Cardiac fibroblast (primary cell): ENCODE results near the gene NRSN2.

ENCODE experiments used
- DNase-seq, 2 donors: peaks; one replicate each; pipeline versions ENCODE4 v3.0.0 to v3.0.0-alpha.2; 2010; ENCODE audit warnings: low read depth in 2 of 2
- H3K4me3 ChIP-seq, 2 donors: replicated peaks in 1 of 2; 1 replicate in 1 of 2; 2 replicates in 1 of 2; pipeline ENCODE4 v1.5.1; 2011; ENCODE audit warnings: low read depth in 2 of 2, low read length in 2 of 2, mild to moderate bottlenecking in 2 of 2, moderate library complexity in 1 of 2
- TF ChIP-seq, protein P1 (sequence below): IDR thresholded peaks from one replicate; pipeline ENCODE4 v1.5.1; 2011; ENCODE audit warnings: low read depth, mild to moderate bottlenecking, low read length, inconsistent platforms

NRSN2 gene

DNA sequence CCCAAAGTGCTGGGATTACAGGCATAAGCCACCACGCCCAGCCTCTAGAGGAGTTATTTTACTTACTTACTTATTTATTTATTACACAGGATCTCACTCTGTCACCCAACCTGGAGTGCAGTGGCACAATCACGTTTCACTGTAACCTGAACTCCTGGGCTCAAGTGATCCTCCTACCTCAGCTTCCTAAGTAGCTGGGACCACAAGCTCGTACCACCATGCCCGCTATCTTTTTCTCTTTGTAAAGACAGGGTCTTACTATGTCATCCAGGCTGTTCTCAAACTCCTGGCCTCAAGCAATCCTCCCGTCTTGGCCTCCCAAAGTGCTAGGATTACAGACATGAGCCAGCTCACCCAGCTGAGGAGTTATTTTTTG is 32.0 kb downstream of the NRSN2 start:
- TF ChIP-seq, protein P1, sequence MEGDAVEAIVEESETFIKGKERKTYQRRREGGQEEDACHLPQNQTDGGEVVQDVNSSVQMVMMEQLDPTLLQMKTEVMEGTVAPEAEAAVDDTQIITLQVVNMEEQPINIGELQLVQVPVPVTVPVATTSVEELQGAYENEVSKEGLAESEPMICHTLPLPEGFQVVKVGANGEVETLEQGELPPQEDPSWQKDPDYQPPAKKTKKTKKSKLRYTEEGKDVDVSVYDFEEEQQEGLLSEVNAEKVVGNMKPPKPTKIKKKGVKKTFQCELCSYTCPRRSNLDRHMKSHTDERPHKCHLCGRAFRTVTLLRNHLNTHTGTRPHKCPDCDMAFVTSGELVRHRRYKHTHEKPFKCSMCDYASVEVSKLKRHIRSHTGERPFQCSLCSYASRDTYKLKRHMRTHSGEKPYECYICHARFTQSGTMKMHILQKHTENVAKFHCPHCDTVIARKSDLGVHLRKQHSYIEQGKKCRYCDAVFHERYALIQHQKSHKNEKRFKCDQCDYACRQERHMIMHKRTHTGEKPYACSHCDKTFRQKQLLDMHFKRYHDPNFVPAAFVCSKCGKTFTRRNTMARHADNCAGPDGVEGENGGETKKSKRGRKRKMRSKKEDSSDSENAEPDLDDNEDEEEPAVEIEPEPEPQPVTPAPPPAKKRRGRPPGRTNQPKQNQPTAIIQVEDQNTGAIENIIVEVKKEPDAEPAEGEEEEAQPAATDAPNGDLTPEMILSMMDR, result no peak
- H3K4me3 ChIP-seq, result no peak overlapping the region
- DNase-seq, result no peak

DNA sequence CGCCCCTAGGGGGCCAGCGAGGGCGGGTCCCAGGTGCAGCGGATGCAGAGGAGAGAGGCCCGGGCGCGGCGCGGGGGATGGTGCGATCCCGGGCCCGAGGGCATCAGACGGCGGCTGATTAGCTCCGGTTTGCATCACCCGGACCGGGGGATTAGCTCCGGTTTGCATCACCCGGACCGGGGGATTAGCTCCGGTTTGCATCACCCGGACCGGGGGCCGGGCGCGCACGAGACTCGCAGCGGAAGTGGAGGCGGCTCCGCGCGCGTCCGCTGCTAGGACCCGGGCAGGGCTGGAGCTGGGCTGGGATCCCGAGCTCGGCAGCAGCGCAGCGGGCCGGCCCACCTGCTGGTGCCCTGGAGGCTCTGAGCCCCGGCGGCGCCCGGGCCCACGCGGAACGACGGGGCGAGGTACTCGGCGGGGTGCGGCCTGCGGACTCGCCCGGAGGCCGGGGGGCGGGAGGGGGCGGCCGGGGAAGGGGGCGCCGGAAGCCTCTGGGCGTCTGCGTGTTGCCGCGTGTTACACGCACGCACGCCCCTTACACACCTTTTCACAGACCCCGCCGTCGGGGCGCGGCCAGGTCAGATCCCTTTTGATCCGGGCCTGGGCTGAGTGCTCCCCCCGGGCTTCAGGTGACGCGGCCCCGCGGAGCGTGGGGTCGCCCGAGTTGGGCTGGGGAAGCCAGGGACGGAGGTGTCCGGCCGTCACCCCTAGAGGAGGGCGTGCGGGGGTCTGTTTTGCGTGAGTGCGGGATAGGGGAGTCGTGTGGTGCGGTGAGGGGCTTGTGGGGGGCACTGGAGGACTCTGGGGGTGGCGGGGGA is 34.1 kb downstream of the NRSN2 start:
- TF ChIP-seq, protein P1, result no peak
- peak; percentile 61 to 75 for DNase-seq
- peak overlapping the region; percentile 83 to 91 for H3K4me3 ChIP-seq

DNA sequence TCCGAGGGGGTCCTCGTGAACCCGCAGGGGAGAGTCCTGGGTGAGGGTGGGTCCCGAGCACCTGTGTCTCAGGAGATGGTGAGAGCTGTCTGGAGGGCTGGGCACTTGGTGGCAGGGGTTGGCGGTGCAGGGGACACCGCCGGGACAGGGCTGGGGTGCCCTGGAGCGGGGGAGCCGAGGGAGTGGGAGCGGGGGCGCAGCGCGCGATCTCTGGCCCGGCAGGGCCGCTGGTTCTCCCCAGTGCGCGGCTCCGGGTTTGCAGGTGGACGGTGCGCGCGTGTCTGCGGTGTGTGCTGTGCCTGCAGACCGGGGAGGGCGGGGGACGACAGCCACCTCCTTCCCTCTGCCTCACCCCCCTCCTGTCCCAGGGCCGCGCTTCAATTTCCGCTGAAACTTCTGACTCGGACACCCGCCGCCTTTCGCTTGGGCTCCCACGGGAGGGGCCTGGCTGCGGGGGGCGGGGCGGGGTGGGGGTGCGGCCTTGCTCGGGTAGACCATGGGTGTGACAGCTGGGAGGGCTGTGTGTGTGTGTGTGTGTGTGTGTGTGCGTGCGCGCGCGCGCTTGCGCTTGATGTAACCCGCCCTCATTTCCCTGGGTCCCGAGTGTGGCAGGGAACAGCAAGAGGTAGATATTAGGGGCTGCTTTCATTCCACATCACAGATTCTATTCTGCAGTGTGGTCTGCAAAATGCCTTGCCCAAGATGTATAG is 34.8 kb downstream of the NRSN2 start:
- TF ChIP-seq, protein P1, result no peak

DNA sequence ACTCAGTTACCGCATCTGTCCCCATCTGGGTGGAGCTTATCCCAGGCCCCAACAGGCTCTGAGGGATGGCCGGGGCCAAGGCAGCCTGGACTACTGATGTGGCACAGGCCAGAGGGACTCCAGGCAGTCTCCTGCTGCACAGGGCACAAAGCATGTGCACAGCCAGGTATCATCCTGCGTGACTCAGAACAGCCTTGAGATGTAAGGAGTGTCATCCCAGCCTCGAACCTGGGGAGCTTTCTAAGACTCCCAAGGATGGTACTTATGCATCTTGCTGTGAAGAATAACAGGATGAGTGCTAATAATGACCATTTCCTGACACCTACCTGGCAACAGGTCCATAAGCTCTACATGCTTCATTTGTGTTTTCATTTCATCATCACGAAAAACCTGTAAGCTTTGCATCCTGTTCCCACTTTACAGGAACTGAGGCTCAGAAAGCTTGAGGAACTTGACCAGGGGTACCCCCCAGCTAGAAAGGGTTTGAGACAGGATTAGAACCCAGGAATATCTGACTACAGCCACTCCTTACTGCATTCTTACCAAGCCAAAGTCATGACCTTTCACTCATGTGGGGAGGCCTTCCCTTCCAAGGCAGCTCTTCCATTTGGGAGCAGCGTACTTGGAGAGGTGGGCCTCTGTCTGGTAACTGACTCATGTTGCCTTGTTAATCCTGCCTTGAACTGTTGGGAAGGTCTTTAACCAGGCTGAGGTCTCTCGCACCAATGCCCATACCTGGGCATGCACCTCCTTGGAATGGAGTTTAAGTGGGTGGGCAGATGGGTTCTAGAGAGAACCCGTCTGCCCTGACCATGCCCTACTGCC is 35.6 kb downstream of the NRSN2 start:
- TF ChIP-seq, protein P1, result no peak
- H3K4me3 ChIP-seq, result peak overlapping the region; percentile 28 to 83
- DNase-seq, result no peak

More for the DNA sequence above, 34.8 kb downstream of the NRSN2 start:
- peak overlapping the region; percentile 83 to 91 for H3K4me3 ChIP-seq
- DNase-seq, result peak; percentile 76 to 84

DNA sequence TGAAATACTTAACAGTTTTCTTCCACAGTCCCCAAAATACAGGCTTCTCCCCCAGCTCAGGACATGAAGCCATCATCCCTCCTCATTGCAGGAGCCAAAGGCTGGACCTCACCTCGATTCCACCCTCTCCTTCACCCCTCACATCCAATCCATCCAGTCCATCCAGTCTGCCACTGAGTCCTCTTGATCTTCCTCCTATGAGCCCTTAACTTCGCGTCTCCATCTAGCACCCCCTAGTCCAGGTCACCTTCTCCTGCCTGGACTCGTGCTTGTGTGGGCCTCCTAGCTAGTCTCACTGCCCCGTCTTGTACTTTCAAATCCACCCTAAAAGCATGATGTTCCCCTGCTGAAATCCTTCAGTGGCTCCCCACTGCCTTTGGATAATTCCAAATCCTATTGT is 37.0 kb downstream of the NRSN2 start:
- DNase-seq, result no peak
- H3K4me3 ChIP-seq, result no peak overlapping the region
- TF ChIP-seq, protein P1, result no peak

DNA sequence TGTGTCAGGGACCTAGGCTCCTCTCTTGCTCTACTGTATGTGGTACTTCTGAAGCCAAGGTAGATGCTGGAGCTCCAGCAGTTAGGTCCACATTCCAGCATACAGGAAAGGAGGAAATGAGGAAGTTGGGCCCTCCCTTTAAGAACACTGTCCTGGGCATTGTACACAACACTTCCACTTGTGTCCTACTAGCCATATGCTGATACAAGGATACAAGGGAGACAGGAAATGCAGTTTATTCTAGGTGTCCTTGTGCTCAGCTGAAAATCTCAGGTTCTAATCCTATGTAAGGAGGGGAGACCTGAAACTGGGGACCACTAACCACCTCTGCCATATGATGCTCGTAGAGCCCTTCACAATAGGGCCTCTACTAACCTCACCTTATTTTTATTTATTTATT is 37.8 kb downstream of the NRSN2 start:
- TF ChIP-seq, protein P1, result no peak
- H3K4me3 ChIP-seq, result no peak overlapping the region
- no peak for DNase-seq
